Stomach (tissue), 19 donors: ENCODE results near the gene JDP2. TPM values are rescaled to one million over a fixed set of nuclear protein-coding genes. Genes with fewer than 3 reads are reported as not detected.

Experiments used
- DNase-seq, 2 donors: peaks; one replicate each; pipeline versions ENCODE4 v3.0.0 to v3.0.0-alpha.2; 2013 to 2019
- H3K27ac ChIP-seq, 5 donors: fragments of 200-600 bp in 4 of 5; sonication (generic) in 4 of 5; one replicate each; pipeline ENCODE4 v1.5.1; 2013 to 2019; ENCODE audit warnings: mild to moderate bottlenecking in 1 of 5, moderate library complexity in 1 of 5
- H3K27me3 ChIP-seq, 3 donors: fragments of 200-600 bp; sonication (generic); one replicate each; pipeline ENCODE4 v1.5.1; 2017 to 2019; ENCODE audit warnings: mixed run types in 1 of 3
- H3K36me3 ChIP-seq, 4 donors: fragments of 200-600 bp; sonication (generic); 1 replicate in 3 of 4; 2 replicates in 1 of 4; pipeline ENCODE4 v1.5.1; 2016 to 2019
- H3K4me1 ChIP-seq, 4 donors: fragments of 200-600 bp; sonication (generic); one replicate each; pipeline ENCODE4 v1.5.1; 2016 to 2019
- H3K4me3 ChIP-seq, 4 donors: fragments of 200-600 bp; sonication (generic) in 3 of 4; one replicate each; pipeline ENCODE4 v1.5.1; 2016 to 2019; ENCODE audit warnings: mild to moderate bottlenecking in 1 of 4
- H3K9me3 ChIP-seq, 4 donors: fragments of 200-600 bp; sonication (generic); one replicate each; pipeline ENCODE4 v1.5.1; 2016 to 2019
- CTCF ChIP-seq, 7 experiments: fragments of 450-650 bp in 4 of 7; fragments of 200-600 bp in 3 of 7; sonication (generic) in 3 of 7; IDR thresholded peaks; one replicate each; pipeline ENCODE4 v1.5.1; 2016 to 2019; ENCODE audit warnings: antibody characterized with exemption in 7 of 7, control low read depth in 2 of 7, mild to moderate bottlenecking in 1 of 7
- EP300 ChIP-seq: sonication (generic); formaldehyde crosslinking; IDR thresholded peaks from one replicate; pipeline ENCODE4 v1.6.1; 2017; ENCODE audit warnings: antibody characterized with exemption
- POLR2A ChIP-seq, 4 donors: fragments of 450-650 bp; IDR thresholded peaks; one replicate each; pipeline ENCODE4 v1.6.1; 2016; ENCODE audit warnings: antibody characterized with exemption in 4 of 4, control low read depth in 2 of 4, mild to moderate bottlenecking in 1 of 4, moderate library complexity in 1 of 4
- POLR2AphosphoS5 ChIP-seq, 3 donors: sonication (generic); formaldehyde crosslinking; IDR thresholded peaks; one replicate each; pipeline ENCODE4 v1.6.1; 2016; ENCODE audit warnings: antibody characterized with exemption in 3 of 3
- WGBS, 5 donors: extraction: QIAGEN DNeasy Blood & Tissue Kit in 3 of 5; methylation state at CpG; one replicate each; pipeline versions ENCODE4 v1.1.5 to v1.1.7; 2013 to 2018; 5-methylcytosine and 5-hydroxymethylcytosine counted together
- intact Hi-C: fragments of 100-400 bp; cut with DNase I; formaldehyde crosslinking; loops from one replicate; pipeline ENCODE4 v1.15.1; 2023; ENCODE audit warnings: low total_unique reads
- long read RNA-seq, 10 donors: transcript quantifications; one replicate each; lab custom pipeline, GENCODE V29; 2026
- polyA plus RNA-seq, 3 donors: library from polyadenylated mRNA; stranded (reverse); fragments of 200-250 nt; gene quantifications; one replicate each; pipeline ENCODE4 v1.2.3, GENCODE V29; 2013
- total RNA-seq, 5 donors: library from RNA; depleted of rRNA; stranded (reverse); fragments of >200 nt; gene quantifications; one replicate each; pipeline versions ENCODE4 v1.1.0 to v1.2.3, GENCODE V29; 2014 to 2016
- donor health status: healthy with polysubstance abuse.
- donor health status: Bipolar disorder and iron deficiency.
- donor health status: healthy.

The JDP2 gene, protein sequence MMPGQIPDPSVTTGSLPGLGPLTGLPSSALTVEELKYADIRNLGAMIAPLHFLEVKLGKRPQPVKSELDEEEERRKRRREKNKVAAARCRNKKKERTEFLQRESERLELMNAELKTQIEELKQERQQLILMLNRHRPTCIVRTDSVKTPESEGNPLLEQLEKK
- 100 to 1,000 TPM in 1 of 5 donors, 10 to 100 TPM in 4; 10.3 to 145 (median 21.6) TPM for total RNA-seq
- polyA plus RNA-seq, result 10 to 100 TPM; 18.5 to 82.5 (median 41.5) TPM
- long read RNA-seq, donor 1, partial matches to known transcripts, result 0 of 4 reads
- long read RNA-seq, donor 1, other reads (novel, unspliced or antisense), result 0 of 4 reads
- long read RNA-seq, donor 2, partial matches to known transcripts, result 7 of 12 reads
- long read RNA-seq, donor 2, other reads (novel, unspliced or antisense), result 0 of 12 reads
- long read RNA-seq, donor 3, partial matches to known transcripts, result 0 of 1 reads
- long read RNA-seq, donor 3, other reads (novel, unspliced or antisense), result 0 of 1 reads
- long read RNA-seq, donor 4, partial matches to known transcripts, result 0 of 2 reads
- long read RNA-seq, donor 4, other reads (novel, unspliced or antisense), result 0 of 2 reads
- long read RNA-seq, donor 5, transcript JDP2-206 (4 exons, 631 nt), result major isoform, 15 of 15 reads
- long read RNA-seq, donor 5, partial matches to known transcripts, result 0 of 15 reads
- long read RNA-seq, donor 5, other reads (novel, unspliced or antisense), result 0 of 15 reads
- long read RNA-seq, donor 6, transcript JDP2-206 (4 exons, 631 nt), result major isoform, 7 of 7 reads
- long read RNA-seq, donor 6, partial matches to known transcripts, result 0 of 7 reads
- long read RNA-seq, donor 6, other reads (novel, unspliced or antisense), result 0 of 7 reads
- long read RNA-seq, donor 7, transcript JDP2-206 (4 exons, 631 nt), result major isoform, 10 of 11 reads
- long read RNA-seq, donor 7, partial matches to known transcripts, result 0 of 11 reads
- long read RNA-seq, donor 7, other reads (novel, unspliced or antisense), result 0 of 11 reads
- long read RNA-seq, donor 8, full-length matches to known transcripts, result 3 of 3 reads
- long read RNA-seq, donor 8, partial matches to known transcripts, result 0 of 3 reads
- long read RNA-seq, donor 8, other reads (novel, unspliced or antisense), result 0 of 3 reads
- long read RNA-seq, donor 9, partial matches to known transcripts, result 0 of 2 reads
- long read RNA-seq, donor 9, other reads (novel, unspliced or antisense), result 0 of 2 reads
- long read RNA-seq, donor 10, partial matches to known transcripts, result 0 of 4 reads
- long read RNA-seq, donor 10, other reads (novel, unspliced or antisense), result 0 of 4 reads

GRCh38 chr14:75427482-75428229, at the start of gene JDP2:
JDP2 (plus strand) TSS chr14:75428022; CDS start chr14:75437921, 9,899 bp downstream.
- intact Hi-C loops, result no loop called here
- no peaks in the 10 kb centered on the region for H3K9me3 ChIP-seq
- no peaks in the 10 kb centered on the region for H3K27me3 ChIP-seq
- TF ChIP-seq EP300, result peak; percentile 18
- peak in 2 of 7 experiments; percentile 17 to 23 for TF ChIP-seq CTCF (IDR thresholded peaks at IDR 0.05)
- TF ChIP-seq POLR2AphosphoS5 (IDR thresholded peaks at IDR 0.05), result peak; percentile 84 to 91 (median 91)
- TF ChIP-seq POLR2A (IDR thresholded peaks at IDR 0.05), result no peak
- peak within 1 kb of the TSS; percentile 75 to 95 (median 91) for H3K27ac ChIP-seq
- H3K36me3 ChIP-seq, result peaks cover 3 to 13% (median 9%) of the 10 kb centered on the region in 4 donors
- H3K4me3 ChIP-seq, result peak within 1 kb of the TSS; percentile 69 to 77 (median 74)
- H3K4me1 ChIP-seq, result peaks cover 25 to 56% (median 46%) of the 10 kb centered on the region in 4 donors
- peak; percentile 92 to 95 for DNase-seq
- 0 to 1% (median 1%) methylated on average over 28 to 89 of the region's 93 CpGs for WGBS, 5 donors

- no peak overlapping the region for H3K27ac ChIP-seq
- TF ChIP-seq EP300 (no peak), CTCF (IDR thresholded peaks at IDR 0.05) (no peak), POLR2A (IDR thresholded peaks at IDR 0.05) (no peak), POLR2AphosphoS5 (IDR thresholded peaks at IDR 0.05) (no peak)
- peaks cover 0 to 8% (median 3%) of the 10 kb centered on the region in 4 donors for H3K4me1 ChIP-seq
- WGBS, 5 donors, result 92 to 97% (median 94%) methylated on average over 4 of the region's 4 CpGs
- H3K36me3 ChIP-seq, result no peaks in the 10 kb centered on the region
- intact Hi-C loops, result no loop called here
- no peak overlapping the region for H3K4me3 ChIP-seq
- H3K9me3 ChIP-seq, result no peaks in the 10 kb centered on the region
- DNase-seq, result no peak
- no peaks in the 10 kb centered on the region for H3K27me3 ChIP-seq
Measured at GRCh38 chr14:75379246-75379929, 48.4 kb upstream of the JDP2 start.

- no peak for TF ChIP-seq POLR2AphosphoS5 (IDR thresholded peaks at IDR 0.05)
- H3K4me3 ChIP-seq, result no peak overlapping the region
- H3K27me3 ChIP-seq, result no peaks in the 10 kb centered on the region
- intact Hi-C loops, result no loop called here
- H3K36me3 ChIP-seq, result no peaks in the 10 kb centered on the region
- peaks cover 0 to 8% (median 3%) of the 10 kb centered on the region in 4 donors for H3K4me1 ChIP-seq
- H3K9me3 ChIP-seq, result no peaks in the 10 kb centered on the region
- DNase-seq, result no peak
- no peak overlapping the region for H3K27ac ChIP-seq
- WGBS, 5 donors, result 83 to 100% (median 95%) methylated on average over 1 of the region's 1 CpG
Measured at GRCh38 chr14:75379930-75380270, 47.9 kb upstream of the JDP2 start.

- TF ChIP-seq CTCF (IDR thresholded peaks at IDR 0.05) (no peak), POLR2A (IDR thresholded peaks at IDR 0.05) (no peak), EP300 (no peak), POLR2AphosphoS5 (IDR thresholded peaks at IDR 0.05) (no peak)
- no peak for DNase-seq
- 53 to 69% (median 65%) methylated on average over 2 of the region's 2 CpGs for WGBS, 5 donors
- no peaks in the 10 kb centered on the region for H3K9me3 ChIP-seq
- H3K4me3 ChIP-seq, result no peak overlapping the region
- no peaks in the 10 kb centered on the region for H3K27me3 ChIP-seq
- intact Hi-C loops, result no loop called here
- peaks cover 0 to 8% (median 3%) of the 10 kb centered on the region in 4 donors for H3K4me1 ChIP-seq
- H3K36me3 ChIP-seq, result no peaks in the 10 kb centered on the region
- H3K27ac ChIP-seq, result peak overlapping the region in 1 of 5 donors; percentile 18
Measured at GRCh38 chr14:75380656-75381055, 47.2 kb upstream of the JDP2 start.
